Measurements from ENCODE around the gene PHGDH.

DNA sequence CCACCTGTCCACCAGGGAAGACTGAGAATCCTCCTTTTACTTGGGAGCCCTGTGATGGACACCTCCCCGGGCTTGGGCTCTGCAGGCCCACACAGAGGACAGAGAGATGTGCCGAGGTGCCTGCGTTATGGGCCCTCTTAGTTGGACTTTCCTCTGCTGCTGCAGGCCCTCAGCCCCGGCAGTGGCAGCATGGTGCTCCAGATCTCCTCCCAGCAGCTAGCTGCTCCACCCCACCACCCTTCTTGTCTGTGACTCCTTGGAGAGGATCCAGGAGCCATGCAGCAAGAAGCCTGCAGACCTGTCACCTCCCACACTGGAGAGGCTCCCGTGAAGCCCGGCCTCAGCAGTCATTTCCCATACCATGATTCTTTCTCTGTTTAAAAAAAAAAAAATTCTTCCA is 27.4 kb downstream of the PHGDH start:
- TF ChIP-seq, protein P1, sequence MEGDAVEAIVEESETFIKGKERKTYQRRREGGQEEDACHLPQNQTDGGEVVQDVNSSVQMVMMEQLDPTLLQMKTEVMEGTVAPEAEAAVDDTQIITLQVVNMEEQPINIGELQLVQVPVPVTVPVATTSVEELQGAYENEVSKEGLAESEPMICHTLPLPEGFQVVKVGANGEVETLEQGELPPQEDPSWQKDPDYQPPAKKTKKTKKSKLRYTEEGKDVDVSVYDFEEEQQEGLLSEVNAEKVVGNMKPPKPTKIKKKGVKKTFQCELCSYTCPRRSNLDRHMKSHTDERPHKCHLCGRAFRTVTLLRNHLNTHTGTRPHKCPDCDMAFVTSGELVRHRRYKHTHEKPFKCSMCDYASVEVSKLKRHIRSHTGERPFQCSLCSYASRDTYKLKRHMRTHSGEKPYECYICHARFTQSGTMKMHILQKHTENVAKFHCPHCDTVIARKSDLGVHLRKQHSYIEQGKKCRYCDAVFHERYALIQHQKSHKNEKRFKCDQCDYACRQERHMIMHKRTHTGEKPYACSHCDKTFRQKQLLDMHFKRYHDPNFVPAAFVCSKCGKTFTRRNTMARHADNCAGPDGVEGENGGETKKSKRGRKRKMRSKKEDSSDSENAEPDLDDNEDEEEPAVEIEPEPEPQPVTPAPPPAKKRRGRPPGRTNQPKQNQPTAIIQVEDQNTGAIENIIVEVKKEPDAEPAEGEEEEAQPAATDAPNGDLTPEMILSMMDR (IDR thresholded peaks at IDR 0.05): no peak
- TF ChIP-seq POLR2A (IDR thresholded peaks at IDR 0.05): no peak
